ENCODE results near the gene JAM3. TPM values are rescaled to one million over a fixed set of nuclear protein-coding genes. Genes with fewer than 3 reads are reported as not detected.

The JAM3 gene
- total RNA-seq, 1 experiment from 2014 or later: 5.8 TPM

DNA sequence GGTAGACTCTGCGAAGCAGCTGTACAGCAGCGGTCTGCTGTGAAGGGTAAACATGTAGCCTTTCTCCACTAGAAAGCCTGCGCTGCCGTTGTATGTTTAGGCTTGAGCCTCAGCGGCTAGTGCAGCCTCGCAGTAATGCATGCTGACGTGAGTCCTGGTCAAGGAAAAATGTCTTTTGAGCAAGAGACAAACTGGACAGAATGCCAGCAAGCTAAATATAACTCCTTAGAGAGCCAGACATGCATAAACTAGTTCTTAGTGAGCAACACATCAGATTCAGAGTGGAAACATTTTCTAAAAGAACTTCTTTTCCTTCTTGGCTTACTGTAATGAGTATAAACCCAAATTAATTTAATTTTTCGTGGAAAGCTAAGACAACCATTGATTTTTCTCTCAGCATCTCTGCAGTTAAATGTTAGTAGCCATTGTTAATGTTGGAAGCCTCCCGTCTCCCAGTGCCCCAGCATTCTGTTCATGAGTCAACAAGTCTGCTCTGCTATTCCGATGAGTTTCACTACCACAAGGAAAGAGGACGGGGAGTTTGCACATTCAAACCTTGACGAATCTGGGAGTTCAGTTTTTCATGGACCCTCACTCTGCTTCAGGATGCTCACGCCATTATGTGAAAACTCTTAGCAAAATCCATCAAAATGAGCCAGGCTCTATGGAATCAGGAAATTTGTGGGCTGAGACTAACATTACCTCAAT lies 51.4 kb downstream of the JAM3 start:
- H3K9me3 ChIP-seq: no peaks in the 10 kb centered on the region
- no peak overlapping the region for H3K4me3 ChIP-seq
- no peaks in the 10 kb centered on the region for H3K36me3 ChIP-seq
- DNase-seq: peak; percentile 9
- no peaks in the 10 kb centered on the region; the same call in 1 of the 2 replicates for H3K27me3 ChIP-seq

DNA sequence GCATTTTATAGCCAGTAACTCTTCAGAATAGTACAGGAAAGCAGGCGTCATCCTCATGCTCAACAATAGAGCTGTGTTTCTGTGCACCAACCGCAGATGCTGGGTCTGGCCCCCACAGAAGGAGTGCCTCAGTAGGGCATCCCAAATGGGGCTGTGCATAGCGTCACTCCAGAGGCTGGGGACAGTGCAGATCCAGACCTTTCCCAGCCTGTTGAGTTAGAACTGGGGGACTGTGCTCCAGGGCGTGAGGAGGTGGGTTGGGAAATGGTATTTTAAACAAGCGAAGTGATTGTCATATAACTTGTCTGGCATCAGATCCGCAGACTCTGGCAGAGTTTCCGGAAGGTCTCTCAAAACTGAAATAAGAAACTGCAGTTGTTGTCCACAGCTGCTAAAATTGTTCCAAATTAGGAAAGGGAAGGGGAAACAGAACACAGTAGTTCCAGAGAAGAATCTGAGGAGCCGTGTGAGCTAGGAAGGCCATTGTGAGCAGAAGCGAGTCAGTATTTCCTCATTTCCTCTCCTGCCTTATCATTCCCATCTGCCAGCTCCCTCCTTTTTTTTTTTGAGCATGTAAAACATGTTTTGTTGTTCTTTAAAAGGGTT lies 52.2 kb downstream of the JAM3 start:
- H3K4me3 ChIP-seq: no peak overlapping the region
- H3K9me3 ChIP-seq: no peaks in the 10 kb centered on the region
- H3K27me3 ChIP-seq: no peaks in the 10 kb centered on the region; the same call in 1 of the 2 replicates
- no peaks in the 10 kb centered on the region for H3K36me3 ChIP-seq
- DNase-seq: no peak

DNA sequence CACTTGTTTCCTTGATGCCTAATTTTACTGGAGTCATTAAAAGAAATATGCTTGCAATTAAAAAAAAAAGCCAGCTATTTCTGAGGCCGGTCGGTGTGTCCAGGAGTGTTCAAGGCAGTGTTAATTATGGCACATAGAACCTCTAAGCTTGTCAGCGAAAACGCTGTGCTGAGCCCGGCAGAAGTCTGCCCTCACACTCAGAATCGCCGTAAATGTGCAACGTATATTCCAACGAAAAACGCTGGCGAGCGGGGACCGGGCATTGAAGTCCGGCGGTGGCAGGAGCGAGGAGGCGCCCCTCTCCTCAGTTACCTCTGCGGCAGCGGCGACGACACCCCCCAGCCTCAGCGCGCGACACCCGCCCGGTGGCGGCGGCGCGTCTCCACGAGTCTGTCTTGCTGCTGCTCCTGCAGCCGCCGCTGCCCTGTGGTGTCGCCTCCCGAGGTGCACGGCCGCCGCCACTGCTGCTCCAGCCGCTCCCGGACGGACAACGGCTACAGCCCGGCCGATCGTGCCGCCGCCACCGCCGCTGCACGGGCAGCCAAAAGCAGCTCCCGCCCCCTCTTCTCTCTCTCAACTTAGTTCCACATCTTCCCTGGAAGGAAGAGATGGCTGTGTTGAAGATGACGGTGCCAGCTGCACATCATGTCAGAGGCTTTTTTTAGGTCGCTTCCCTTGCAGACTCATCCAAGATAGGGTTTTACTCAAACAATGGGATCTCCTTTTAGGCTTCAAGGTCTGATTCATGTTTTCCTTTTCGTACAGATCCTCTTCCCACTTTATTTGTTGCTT lies 56.0 kb downstream of the JAM3 start:
- Histone ChIP-seq H3K36me3 (no peaks in the 10 kb centered on the region), H3K9me3 (no peaks in the 10 kb centered on the region), H3K27me3 (no peaks in the 10 kb centered on the region), H3K4me3 (peak overlapping the region; percentile 26)
- peak; percentile 48 for DNase-seq

DNA sequence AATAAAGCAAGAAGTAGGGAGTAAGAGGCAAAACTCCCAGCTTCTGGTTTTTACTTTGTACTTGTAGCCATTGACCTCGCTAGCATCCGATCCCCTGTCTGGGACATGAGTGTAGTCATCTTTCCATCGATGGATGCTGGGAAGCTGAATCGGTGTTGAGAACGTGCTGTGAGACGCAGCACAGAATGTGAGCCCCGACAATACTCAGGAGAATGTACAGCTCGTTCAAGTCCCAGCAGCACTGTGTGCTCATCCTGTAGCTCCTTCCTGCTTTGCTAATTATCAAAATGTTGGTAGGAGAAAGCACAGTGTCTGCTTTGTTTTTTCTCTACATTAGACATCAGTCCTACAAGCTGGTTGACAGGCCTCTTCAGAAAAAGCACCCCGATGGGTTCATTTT lies 56.6 kb downstream of the JAM3 start:
- Histone ChIP-seq H3K36me3 (no peaks in the 10 kb centered on the region), H3K9me3 (peaks cover 3% of the 10 kb centered on the region; the same call in 1 of the 2 replicates), H3K4me3 (no peak overlapping the region; the same call in 1 of the 2 replicates), H3K27me3 (no peaks in the 10 kb centered on the region)
- no peak for DNase-seq

DNA sequence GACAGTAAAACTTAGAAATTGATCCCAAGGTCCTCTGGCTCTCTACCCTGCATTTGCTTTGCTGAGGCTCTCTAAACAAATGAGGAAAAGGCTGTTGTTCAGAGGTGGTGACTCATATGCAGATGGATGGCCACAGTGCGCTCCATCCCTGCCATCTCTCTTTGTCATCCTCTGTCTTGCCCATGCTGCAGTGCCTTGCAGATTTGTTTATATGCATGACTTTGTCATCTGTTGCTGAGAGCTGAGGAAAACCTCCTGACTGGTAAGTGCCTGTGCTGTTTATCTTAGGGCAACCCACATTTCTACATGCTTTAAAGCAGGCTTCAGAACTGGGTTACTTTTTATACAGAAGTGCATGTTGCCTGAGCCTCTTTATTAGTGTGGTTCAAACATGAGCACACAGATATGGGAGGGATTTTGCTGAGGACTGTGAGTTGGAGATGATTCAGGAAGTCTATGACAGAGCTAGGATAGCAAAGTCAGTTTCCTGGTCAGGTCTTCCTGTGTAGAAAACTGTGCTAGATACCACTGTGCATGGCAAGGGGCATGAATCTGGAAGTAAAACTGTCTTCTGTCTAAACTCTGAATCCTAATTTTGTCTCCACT lies 57.4 kb downstream of the JAM3 start:
- peak; percentile 64 for DNase-seq
- Histone ChIP-seq H3K27me3 (no peaks in the 10 kb centered on the region), H3K9me3 (peaks cover 3% of the 10 kb centered on the region), H3K4me3 (no peak overlapping the region), H3K36me3 (no peaks in the 10 kb centered on the region)

DNA sequence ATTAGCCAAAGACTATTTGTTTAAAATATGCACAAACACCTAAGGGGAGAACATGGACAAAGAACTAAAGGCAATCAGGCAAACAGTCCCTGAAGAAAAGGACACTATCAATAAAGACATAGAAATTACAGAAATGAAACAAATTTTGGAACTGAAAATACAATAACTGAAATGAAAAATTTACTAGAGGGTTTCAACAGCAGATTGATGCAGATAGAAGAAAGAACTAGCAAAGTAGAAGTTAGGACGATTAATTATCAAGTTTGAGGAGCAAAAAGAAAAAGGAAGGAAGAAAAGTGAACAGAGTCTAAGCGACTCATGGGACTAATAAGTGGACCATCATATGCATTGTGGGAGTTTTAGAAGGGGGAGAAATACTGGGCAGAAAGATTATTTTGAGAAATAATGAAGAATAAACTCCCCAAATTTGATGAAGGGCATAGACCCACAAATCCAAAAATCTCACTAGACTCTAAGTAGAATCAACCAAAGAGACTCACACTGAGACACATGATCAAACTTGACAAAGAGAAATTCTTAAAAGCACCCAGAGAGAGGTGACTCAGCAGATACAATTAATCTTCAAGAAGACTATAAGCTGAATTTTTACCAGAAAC lies 62.9 kb downstream of the JAM3 start:
- Histone ChIP-seq H3K9me3 (peaks cover 13% of the 10 kb centered on the region), H3K36me3 (no peaks in the 10 kb centered on the region)
- DNase-seq: no peak

DNA sequence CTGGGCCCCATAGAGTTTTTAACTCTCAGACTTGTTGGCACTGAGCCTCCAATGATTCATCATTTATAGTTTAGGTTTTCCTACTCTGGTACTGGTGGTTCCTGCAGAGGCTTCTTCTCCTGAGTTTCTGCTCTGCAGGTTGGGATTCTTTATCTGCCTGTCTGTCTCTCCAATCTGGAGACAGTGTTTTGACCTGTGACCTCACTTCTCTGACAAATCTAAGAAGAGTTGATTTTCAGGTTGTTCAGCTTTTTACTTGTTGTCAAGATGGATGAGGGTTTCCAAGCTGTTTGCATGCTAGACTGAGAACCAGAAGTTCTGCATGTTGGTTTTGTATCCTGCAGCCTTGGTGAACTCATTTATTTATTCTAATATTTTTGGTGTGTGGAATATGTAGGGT lies 63.9 kb downstream of the JAM3 start:
- DNase-seq: no peak
- H3K4me3 ChIP-seq: no peak overlapping the region
- peaks cover 13% of the 10 kb centered on the region for H3K9me3 ChIP-seq
- H3K27me3 ChIP-seq: no peaks in the 10 kb centered on the region
- H3K36me3 ChIP-seq: no peaks in the 10 kb centered on the region

More for the DNA sequence above, 62.9 kb downstream of the JAM3 start:
- H3K27me3 ChIP-seq: no peaks in the 10 kb centered on the region
- no peak overlapping the region for H3K4me3 ChIP-seq

DNA sequence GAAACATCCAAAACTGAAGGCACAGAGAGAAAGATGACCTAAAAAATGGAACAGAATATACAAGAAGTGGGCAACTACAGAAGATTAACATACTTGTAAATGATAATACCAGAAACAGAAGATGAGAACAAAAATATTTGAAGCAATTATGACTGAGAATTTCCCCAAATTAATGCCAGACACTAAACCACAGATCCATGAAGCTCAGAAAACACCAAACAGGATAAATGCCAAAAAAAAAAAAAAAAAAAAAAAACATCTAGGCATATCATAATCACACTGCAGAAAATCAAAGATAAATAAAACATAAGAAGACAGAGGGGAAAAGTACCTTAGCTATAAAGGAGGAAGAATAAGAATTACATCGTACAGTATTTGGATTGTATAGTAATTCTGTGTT lies 65.3 kb downstream of the JAM3 start:
- Histone ChIP-seq H3K4me3 (no peak overlapping the region), H3K27me3 (no peaks in the 10 kb centered on the region), H3K36me3 (no peaks in the 10 kb centered on the region), H3K9me3 (peaks cover 13% of the 10 kb centered on the region)
- no peak for DNase-seq

DNA sequence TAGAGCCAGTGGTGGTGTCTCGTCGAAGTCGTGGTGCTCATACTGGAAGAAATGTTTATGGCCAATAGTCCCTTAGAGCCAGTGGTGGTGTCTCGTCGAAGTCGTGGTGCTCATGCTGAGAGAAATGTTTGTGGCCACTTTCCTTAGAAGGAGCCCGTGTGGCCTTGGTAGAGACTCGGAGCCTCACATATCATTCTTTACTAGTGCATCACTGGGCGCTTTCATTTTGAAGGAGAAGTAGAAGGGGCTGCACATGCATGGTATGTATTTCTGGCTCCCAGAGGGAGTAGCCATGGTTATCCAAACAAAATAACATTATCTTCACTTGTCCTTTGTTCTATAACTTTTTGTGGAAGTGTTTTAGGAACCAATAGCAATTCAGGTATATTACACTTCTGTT lies 69.5 kb downstream of the JAM3 start:
- Histone ChIP-seq H3K27me3 (no peaks in the 10 kb centered on the region), H3K9me3 (peaks cover 2% of the 10 kb centered on the region; the same call in 1 of the 2 replicates), H3K36me3 (no peaks in the 10 kb centered on the region), H3K4me3 (no peak overlapping the region)
- no peak for DNase-seq

DNA sequence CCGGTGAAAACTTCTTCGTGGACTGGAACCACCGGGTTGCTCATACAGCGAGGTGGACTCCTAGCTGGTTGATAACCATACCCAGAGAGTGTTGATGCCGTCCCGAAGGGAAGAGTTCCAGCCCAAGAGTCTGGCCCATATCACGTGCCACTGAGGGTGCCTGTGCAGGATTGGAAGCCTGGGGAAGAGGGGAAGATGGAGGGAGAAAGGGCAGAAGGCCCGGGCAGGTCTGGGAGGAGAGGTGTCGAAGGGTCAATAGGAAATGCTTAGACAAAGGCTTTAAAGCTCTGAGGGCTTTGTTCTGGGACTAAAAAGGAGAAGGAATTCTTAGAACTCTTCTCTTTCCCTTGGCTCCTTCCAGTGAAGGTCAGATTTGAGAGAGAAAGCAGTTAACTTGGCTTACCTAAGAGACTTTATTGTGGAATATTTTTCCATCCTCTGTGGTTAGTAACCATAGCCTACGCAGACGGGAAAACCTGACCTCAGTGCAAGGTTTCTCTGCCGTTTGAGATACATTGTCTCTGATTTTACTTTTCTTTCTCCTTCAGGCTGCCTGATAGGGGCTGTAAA lies 70.5 kb downstream of the JAM3 start:
- H3K36me3 ChIP-seq: no peaks in the 10 kb centered on the region
- H3K27me3 ChIP-seq: no peaks in the 10 kb centered on the region
- DNase-seq: no peak
- no peak overlapping the region for H3K4me3 ChIP-seq
- no peaks in the 10 kb centered on the region for H3K9me3 ChIP-seq

DNA sequence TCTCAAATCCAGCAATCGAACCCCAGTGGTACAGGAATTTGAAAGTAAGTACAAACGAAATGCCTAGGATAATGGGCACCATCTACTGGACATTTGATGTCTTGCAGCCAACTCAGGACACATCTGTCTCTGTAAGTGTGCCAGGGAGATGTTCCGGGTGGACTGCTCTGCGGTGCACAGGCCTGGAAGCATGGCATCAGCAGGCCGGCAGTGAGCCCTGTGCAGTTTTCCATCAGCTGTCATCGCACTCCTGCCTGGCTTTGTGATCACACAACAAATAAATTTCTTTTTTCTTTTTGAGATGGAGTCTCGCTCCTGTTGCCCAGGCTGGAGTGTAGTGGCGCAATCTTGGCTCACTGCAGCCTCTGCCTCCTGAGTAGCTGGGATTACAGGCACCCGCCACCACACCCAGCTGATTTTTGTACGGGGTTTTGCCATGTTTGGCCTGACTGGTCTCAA lies 71.0 kb downstream of the JAM3 start:
- peak; percentile 39 for DNase-seq
- Histone ChIP-seq H3K4me3 (no peak overlapping the region), H3K27me3 (no peaks in the 10 kb centered on the region), H3K36me3 (no peaks in the 10 kb centered on the region), H3K9me3 (no peaks in the 10 kb centered on the region)

DNA sequence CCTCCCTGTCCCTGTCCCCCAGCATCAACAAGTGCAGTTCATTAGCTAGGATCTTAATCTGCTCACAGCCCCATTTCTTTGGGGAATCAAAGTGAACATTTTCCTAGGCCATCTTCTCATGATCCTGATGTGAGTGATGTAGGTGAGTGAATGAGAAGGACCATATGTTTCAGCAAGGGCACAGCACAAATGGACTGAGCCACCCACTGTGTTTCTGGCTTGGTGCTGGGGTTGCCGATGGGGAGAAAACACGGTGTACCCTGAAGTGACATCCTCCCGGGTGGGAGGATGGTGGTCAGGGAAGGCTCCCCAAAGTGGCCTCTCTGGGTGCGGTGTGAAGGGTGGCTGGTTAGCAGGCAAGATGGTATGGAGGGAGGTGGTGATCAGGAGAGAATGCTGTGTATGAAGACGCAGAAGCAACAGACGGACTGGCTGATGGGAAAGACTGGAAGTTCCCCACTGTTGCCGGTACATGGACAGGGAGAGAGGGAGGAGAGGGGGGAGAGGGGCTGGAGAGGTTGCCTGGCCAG lies 72.2 kb downstream of the JAM3 start:
- DNase-seq: no peak
- Histone ChIP-seq H3K4me3 (no peak overlapping the region), H3K9me3 (no peaks in the 10 kb centered on the region), H3K36me3 (no peaks in the 10 kb centered on the region), H3K27me3 (no peaks in the 10 kb centered on the region)

DNA sequence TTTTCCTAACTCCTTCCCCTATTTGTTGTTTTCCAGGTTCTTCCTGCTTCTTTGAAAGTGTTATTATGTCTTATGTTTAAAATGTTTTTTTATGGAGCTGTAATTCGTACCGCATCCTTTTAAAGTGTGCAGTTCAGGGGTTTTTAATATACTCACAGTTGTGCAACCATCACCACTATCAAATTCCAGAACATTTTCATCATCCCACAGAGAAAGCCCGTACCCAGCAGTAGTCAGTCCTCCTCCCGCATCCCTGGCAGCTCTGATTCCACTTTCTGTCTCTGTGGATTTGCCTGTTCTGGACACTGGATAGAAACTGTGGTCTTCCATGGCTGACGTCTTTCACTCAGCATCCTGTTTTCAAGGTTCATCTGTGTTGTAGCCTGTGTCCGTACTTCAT lies 73.7 kb downstream of the JAM3 start:
- Histone ChIP-seq H3K27me3 (no peaks in the 10 kb centered on the region), H3K9me3 (no peaks in the 10 kb centered on the region), H3K36me3 (no peaks in the 10 kb centered on the region), H3K4me3 (no peak overlapping the region)
- DNase-seq: no peak

DNA sequence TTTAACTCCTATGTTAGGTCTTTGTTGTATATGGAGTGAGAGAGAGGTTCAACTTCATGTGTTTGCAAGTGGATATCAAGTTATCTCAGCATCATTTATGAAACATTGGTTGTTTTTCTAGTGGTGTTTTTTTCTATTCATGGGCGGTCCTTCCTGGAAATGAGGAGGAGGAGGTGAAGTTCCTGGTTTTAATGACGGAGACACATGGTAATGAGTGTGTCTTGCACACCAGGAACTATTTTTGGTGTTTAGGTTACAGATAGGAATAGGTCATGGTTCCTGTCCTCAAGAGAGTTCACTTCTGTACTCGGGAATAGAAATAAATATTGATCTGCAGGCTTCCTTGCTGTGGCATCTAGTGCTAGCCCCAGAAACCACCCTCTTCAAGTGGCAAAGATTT lies 74.9 kb downstream of the JAM3 start:
- Histone ChIP-seq H3K36me3 (no peaks in the 10 kb centered on the region; the same call in 1 of the 2 replicates), H3K4me3 (no peak overlapping the region), H3K27me3 (no peaks in the 10 kb centered on the region), H3K9me3 (no peaks in the 10 kb centered on the region)
- no peak for DNase-seq

DNA sequence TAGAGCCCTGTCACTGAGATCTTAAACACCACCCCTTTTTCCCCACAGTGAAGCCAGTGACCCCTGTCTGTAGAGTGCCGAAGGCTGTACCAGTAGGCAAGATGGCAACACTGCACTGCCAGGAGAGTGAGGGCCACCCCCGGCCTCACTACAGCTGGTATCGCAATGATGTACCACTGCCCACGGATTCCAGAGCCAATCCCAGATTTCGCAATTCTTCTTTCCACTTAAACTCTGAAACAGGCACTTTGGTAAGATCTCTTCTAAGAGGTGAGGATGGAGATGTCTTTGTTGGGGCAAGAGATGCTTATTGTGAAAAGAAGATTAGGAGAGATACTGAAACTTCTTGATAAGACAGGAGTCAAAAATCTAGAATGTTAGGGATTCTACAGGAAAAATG lies 75.9 kb downstream of the JAM3 start:
- H3K4me3 ChIP-seq: no peak overlapping the region
- no peak for DNase-seq
- no peaks in the 10 kb centered on the region; the same call in none of the 2 replicates for H3K36me3 ChIP-seq
- H3K9me3 ChIP-seq: no peaks in the 10 kb centered on the region
- H3K27me3 ChIP-seq: no peaks in the 10 kb centered on the region

DNA sequence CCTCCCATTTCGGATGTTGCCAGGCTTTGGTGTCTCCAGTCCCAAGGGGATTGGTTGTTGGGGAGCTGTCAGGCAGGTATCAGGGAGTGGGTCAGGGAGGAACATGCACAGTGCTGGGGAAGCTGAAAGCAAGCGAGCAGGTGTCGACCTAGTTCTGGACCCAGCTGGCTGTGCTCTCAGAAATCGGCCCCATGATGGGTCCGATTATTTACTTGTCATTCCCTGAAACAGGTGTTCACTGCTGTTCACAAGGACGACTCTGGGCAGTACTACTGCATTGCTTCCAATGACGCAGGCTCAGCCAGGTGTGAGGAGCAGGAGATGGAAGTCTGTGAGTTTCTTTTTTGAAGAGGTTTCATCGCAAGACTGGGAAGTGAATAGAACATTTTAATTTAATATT lies 76.8 kb downstream of the JAM3 start:
- Histone ChIP-seq H3K36me3 (peaks cover 4% of the 10 kb centered on the region), H3K9me3 (no peaks in the 10 kb centered on the region), H3K4me3 (no peak overlapping the region), H3K27me3 (no peaks in the 10 kb centered on the region)
- DNase-seq: no peak

Measured in MG63 (cell line).